CD4-positive, alpha-beta T cell treated with Interleukin-17A for 4 hours (primary cell): ENCODE results near the gene TASOR2.

Source experiments
- DNase-seq: peaks from one replicate; pipeline ENCODE4 v3.0.0-alpha.2; 2020; ENCODE audit warnings: mixed read lengths

Gene TASOR2, protein sequence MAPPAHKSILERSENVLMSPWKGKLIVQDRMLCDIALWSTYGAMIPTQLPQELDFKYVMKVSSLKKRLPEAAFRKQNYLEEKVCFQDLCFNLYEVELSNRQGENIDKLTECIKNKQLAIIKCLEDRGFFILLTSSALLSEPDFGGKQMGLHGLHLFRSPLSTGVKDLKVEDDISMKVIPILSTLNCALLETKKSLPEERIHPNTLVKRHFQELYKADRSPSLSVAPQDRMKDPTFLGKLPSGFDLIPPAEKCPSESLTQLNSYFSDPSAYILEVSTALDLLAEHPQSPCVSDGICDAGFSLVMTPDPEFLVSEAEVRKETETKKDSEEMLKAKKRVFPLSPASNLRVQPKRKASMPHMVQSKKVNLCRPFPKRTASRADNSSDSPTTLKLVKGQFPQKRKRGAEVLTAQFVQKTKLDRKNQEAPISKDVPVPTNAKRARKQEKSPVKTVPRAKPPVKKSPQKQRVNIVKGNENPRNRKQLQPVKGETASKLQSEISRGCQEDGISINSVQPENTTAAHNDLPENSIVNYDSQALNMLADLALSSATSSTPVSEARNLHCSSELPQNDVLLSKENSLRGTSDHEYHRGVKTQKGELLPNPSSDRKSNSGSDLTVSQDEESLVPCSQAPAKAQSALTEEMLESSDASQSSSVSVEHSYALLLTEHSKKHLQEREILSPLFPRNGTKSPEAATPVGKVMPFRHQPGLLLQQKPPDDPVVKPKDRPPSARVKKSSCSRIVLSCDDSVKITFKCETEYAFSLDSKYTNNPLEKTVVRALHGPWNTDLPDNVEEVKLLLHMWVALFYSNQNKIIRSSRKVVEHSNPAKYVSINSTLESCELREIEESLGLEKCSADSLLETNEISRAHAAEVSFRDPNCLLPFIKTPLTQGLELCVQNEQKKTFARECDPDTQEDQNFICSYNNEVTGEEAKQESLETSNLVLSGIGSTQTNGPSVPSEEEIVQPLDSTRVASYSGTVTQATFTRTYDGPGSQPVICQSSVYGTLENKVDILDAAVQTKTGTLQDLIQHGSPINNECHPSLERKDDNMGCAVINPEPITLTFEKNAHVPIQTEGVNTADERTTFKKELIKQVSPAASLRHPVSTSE (N-terminal part only)

GRCh38 chr10:5684318-5684970, at the start of gene TASOR2:
TASOR2 (plus strand) TSS chr10:5684838; CDS start chr10:5720643, 35,805 bp downstream.
- DNase-seq, result peak; percentile 98

GRCh38 chr10:5634918-5635317, 49.7 kb upstream of the TASOR2 start:
- no peak for DNase-seq

DNA sequence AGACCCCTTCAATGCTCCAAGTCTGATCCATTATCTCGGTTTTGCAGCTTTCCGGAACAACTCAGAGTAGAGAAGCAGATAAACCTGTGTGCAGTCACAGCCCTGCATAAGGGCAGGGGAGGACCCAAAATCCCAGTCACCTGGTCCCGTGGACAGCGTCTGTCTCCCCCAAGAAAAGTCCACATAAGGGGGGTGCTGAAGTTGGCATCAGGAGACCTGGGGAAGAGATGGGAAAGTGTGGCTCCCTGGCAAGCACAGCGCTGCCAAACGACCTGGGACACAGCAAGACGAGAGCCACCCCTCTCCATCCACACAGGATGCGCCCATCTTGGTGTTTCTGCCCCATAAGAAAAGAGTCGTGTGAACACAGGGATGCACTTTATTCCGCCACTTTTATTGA, 46.1 kb upstream of the TASOR2 start:
- no peak for DNase-seq

GRCh38 chr10:5639066-5639465, 45.6 kb upstream of the TASOR2 start:
- DNase-seq, result no peak

DNA sequence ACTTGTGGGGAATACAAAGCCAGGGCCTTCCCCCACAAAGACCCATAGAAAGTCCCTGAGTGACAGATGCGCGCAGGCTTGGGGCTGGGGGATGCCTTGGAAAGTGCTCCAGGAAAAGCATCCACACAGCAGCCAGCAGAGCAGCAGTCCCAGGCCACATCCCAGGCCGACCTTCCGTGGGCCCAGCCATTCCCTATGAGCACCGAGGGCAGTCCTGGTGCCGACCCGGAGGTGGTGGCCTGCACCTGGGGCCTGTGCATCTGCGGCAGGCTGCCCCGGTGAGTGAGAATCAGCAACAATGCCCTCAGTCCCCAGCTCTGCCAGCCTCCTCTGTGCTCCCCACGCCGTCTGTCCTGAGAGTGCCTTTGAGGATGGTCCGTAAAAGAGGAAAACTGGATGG, 44.6 kb upstream of the TASOR2 start:
- no peak for DNase-seq

DNA sequence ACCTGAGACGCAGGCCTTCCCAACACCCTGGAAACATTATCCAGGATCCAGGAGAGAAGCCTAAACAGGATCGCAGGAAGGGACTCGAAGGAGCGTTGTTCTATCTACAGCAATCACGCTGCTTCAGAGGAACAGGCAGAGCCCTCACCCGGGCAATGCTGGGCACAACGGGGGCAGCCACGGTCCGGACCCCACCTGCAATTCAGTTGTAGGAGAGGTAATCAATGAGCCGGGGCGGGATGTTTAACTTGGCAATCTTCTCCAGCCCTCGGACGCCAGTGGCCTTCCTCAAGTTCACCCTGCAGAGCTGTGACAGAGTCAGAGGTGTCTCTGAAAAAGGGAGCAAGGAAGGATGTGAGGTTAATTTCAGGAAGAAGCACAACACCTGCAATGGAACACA, 44.1 kb upstream of the TASOR2 start:
- no peak for DNase-seq

DNA sequence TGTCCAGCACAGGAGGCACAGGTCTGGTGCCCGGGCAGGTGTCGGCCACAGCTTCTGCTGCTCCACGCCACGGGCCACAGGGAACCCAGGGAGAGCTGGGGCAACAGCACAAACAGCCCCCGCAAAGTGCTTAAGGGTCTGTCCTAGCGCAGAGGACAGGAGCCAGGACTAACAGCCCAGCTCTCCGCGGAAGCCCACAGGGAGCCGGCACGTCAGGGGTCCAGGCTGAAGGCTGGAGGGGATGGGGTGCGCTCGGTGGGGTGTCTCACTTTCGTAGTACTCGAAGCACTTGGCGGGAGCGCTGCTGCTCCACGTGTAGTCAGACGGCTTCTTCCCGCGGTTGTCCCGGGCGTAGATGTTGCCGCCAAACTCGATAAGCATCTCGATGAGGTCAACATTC, 43.1 kb upstream of the TASOR2 start:
- no peak for DNase-seq

DNA sequence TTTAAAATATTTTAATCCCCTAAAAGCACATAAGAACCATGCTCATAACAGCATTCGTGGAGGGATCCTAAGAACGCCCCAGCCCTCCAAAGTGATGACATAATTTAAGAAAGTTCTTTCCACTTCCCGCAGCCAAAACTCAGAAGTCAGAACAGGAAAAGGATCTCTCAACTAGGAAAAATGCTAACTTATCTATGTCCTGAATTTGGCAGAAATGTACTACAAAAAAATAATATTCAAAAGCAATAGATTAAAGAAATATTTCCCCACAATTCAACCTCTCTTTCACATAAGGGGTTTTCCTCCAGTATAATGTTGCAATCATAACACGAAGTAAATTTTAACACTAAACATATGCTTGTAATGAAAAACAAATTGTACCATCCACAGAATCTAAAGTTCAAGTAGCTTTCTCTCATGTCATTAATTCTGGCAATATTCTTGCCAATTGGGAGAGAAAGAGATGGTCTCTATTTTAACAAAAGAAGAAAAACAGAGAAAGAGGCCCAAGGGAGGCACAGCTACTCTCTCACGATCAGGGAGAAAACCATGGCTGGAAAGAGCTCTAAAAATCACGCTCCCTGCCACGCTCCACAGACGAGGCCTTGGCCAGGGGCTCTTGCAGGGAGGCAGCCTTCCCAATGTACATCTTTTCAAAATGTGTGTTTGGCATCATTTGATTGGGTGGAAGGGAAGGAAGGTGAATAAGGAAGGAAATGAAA, 41.1 kb upstream of the TASOR2 start:
- no peak for DNase-seq

DNA sequence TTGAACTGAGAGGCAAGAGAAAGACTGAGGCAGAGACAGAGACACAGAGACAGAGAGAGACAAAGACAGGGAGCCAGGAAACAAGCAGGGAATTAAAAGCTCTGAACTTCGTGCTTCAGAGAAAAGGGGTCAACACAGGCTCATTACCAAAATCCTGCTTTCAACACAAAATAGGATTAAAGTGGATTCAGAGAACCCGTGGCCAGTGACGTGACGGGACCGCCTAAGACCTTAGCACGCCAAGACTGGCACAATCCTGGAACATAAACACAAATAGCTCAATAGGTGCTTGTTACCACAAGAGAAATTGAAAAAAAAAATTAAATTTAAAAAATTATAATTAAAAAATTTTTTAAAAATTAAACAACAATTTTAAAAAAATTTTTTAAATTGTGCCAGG, 39.7 kb upstream of the TASOR2 start:
- no peak for DNase-seq

DNA sequence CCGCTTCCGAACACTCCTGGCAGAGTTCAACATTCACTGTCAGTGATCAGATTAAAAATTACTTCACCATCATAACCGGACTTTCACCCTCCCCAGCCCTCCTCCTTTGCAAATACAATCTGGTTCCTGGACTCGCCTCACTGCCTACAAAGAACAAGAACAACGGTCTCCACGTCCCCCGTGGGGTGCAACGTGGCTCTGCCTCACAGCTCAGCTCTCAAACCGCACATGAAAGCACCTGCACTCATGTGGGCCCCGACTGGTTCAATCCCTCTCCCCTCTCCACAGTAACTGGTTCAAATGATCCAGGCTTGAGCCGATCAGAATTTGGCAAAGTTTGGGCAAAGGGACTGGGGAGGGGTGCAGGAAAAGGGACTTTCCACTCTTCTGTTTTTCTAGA, 39.3 kb upstream of the TASOR2 start:
- DNase-seq, result no peak

DNA sequence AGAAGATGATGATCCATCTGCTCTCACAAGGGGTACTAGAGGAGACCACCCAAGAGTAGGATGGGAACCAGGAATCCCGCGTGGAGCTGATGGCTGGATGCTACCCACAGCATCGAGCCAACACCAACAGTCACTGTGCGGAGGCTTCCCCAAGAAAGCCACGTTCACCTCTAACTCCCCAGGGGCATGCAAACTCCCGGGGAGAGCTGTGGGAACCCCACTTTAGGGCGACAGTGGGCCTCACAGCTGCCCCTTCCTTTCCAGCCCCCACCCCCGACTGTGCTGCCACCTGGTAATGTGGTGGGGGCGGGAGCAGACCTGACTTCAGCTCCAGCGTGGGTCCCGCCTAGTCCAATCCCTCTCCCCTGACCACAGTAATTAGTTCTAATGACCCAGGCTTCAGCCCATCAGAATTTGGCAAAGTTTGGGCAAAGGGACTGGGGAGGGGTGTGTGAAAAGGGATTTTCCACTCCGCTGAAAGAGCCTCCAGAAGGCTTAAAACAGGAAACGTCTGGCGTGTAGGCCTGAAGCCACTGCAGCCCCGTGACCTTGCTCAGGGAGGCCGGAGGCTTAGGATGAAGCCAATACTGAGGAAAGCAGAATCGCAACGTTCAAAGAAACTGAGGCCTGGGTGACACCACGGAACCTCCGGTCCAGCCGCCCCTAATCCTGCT, 38.6 kb upstream of the TASOR2 start:
- DNase-seq, result no peak

GRCh38 chr10:5647507-5648240, 37.0 kb upstream of the TASOR2 start:
- no peak for DNase-seq

- DNase-seq, result no peak
These were observed 35.9 kb upstream of the TASOR2 start for GRCh38 chr10:5648494-5649457.

- DNase-seq, result no peak
These were observed 34.9 kb upstream of the TASOR2 start for GRCh38 chr10:5649746-5650145.

GRCh38 chr10:5650664-5651387, 33.8 kb upstream of the TASOR2 start:
- DNase-seq, result no peak

- DNase-seq, result no peak
These were observed 33.3 kb upstream of the TASOR2 start for GRCh38 chr10:5651388-5651764.

GRCh38 chr10:5652746-5653145, 31.9 kb upstream of the TASOR2 start:
- no peak for DNase-seq

- DNase-seq, result no peak
These were observed 30.4 kb upstream of the TASOR2 start for GRCh38 chr10:5654218-5654755.

GRCh38 chr10:5655121-5655520, 29.5 kb upstream of the TASOR2 start:
- DNase-seq, result peak; percentile 14
